GM12864 (cell line): ENCODE data around the gene HDAC10.

ENCODE experiments used
- DNase-seq: peaks from one replicate; pipeline ENCODE4 v3.0.0-alpha.2; 2011; ENCODE audit warnings: low read depth
- H3K4me3 ChIP-seq: 2 replicates; pipeline ENCODE4 v1.5.1; 2011; ENCODE audit warnings: mild to moderate bottlenecking, low read depth, low read length, control low read depth
- TF ChIP-seq, protein P1 (sequence below): IDR thresholded peaks from 2 replicates; pipeline ENCODE4 v1.5.1; 2011; ENCODE audit warnings: low read depth, mild to moderate bottlenecking, moderate library complexity, low read length, control low read depth, inconsistent platforms; ENCODE audit errors: missing control alignments

The HDAC10 gene

DNA sequence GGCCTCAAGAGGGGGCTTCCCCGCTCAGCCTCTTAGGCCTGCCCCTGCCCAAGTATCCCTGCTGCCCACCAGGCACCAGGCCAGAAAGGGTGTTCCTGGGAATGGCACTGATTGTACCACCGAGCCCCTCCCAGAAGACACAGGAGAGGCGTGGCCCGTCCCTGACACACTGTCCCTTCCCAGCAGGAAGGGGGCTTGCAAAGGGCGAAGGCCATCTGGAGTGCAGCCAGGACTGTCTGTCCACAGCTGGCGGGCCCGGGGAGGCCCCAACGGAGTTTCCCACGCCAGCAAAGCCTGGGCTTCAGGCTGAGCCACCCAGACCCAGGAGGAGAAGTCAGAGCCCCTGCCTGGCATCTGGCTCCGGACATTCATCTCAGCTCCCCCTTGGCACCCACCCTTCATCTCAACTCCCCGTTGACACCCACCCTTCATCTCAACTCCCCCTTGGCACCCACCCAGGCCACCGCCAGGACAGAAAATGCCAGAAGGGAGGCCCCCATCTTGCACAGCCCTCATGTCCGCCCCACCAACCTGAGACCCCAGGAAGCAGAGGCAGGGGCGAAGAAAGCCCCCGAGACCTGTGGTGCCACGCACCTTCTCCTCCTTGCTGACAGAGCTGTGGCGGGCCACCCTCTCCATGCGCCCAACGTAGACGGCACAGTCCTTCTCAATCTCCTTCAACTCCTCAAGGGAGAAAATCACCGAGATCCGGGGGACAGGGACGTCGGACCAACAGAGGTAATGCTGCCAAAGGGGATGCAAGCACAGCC lies 25.7 kb downstream of the HDAC10 start:
- H3K4me3 ChIP-seq: no peak overlapping the region
- DNase-seq: no peak
- TF ChIP-seq, protein P1, sequence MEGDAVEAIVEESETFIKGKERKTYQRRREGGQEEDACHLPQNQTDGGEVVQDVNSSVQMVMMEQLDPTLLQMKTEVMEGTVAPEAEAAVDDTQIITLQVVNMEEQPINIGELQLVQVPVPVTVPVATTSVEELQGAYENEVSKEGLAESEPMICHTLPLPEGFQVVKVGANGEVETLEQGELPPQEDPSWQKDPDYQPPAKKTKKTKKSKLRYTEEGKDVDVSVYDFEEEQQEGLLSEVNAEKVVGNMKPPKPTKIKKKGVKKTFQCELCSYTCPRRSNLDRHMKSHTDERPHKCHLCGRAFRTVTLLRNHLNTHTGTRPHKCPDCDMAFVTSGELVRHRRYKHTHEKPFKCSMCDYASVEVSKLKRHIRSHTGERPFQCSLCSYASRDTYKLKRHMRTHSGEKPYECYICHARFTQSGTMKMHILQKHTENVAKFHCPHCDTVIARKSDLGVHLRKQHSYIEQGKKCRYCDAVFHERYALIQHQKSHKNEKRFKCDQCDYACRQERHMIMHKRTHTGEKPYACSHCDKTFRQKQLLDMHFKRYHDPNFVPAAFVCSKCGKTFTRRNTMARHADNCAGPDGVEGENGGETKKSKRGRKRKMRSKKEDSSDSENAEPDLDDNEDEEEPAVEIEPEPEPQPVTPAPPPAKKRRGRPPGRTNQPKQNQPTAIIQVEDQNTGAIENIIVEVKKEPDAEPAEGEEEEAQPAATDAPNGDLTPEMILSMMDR: no peak

DNA sequence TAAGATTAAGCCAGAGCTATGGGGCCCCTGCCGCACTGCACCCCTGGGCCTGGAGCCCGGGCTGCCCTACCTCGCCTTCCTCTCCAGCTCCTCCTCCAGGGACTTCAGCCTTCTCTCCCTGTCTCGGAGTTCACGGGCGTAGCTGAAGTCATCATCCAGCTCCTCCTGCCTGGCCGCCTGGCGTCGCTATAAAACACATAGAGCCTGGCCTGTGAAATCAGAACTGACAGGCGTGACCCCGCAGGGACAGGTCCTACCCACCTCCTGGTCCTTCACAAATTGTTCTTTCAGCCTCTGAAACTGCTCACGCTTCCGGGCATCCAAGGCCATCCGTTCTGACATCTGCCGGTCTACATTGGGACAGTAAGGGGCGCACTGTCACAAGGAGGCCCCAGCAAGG lies 27.0 kb downstream of the HDAC10 start:
- TF ChIP-seq, protein P1: no peak
- H3K4me3 ChIP-seq: no peak overlapping the region
- DNase-seq: no peak

DNA sequence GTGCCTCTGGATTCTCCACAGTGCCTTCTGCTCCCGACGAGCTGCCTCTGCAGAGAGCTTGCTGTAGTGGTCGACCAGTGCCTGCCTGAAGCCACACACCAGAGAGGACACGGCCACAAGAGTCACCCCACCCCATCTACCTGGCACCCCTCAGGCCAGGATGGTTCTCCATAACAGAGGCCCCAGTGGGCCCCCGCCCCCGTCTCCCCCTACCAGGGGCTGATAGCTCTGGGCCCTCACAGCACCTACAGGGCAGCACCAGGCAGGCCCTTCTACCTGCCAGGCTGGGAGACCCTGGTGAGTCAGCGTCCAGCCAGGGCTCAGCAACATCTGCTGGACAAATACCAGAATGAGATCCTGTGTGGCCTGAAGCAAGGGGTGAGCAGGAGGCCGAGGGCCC lies 28.6 kb downstream of the HDAC10 start:
- TF ChIP-seq, protein P1: no peak
- no peak overlapping the region for H3K4me3 ChIP-seq
- no peak for DNase-seq

DNA sequence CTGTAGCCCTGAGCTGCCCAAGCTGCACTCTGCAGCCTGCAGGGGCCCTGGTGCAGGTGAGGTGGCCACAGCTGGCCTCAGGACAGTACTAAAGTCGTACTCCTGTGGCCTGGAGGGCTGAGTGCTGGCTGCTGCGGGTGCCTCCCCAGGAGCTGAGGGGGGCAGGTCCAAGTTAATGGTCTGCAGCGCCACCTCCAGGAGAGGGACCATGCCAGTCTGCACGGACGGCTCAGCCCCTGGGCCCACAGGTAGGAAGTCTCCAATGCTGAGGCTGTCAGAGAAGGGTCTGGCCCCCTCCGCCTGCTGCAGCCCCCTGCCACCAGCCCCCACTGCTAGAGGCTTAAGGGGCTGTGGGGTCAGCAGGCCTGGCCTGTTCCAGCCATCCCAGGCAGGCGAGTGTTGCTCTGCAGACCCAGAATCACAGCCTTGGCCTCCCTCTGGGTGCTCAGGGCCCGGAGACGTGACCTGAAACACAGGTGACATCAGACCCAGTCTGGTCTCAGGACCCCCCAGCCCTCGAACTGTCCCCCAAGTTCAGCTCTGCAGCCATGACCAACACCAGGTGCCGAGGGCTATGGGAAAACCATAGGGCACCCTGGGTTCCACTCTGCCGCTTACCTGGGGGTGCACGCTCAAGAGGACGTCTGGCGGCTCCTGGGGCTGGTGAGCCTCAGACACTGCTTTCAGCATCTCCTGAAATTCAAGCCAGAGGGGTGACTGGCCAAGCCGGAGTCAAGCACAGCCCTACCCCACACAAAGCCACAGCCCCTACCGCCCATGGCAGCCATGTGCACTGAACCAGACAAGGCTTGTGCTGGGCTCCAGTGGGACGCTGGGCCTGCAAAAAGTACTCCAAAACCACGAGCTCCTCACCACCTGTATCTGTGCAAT lies 29.4 kb downstream of the HDAC10 start:
- no peak for DNase-seq
- no peak overlapping the region for H3K4me3 ChIP-seq
- TF ChIP-seq, protein P1: no peak

DNA sequence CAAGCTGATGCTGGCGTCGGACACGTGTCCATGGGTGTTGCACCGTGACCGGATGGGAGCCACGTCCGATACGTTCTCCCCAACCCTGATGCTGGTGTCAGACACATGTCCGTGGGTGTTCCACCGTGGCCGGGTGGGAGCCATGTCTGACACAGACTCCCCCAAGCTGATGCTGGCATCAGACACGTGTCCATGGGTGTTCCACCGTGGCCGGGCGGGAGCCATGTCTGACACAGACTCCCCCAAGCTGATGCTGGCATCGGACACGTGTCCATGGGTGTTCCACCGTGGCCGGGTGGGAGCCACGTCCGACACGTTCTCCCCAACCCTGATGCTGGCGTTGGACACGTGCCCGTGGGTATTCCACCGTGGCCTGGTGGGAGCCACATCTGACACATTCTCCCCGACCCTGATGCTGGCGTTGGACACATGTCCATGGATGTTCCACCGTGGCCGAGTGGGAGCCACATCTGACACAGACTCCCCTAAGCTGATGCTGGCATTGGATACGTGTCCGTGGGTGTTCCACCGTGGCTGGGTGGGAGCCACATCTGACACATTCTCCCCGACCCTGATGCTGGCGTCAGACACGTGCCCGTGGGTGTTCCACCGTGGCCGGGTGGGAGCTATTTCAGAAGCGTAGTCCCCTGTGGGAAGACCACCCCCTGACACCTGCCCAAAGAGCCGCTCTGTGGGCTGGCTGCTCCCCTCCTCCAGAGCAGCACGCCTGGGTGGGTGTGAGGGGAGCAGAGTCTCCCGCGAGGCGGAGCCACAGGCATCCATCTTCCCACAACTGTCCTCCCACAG lies 30.3 kb downstream of the HDAC10 start:
- TF ChIP-seq, protein P1: no peak

DNA sequence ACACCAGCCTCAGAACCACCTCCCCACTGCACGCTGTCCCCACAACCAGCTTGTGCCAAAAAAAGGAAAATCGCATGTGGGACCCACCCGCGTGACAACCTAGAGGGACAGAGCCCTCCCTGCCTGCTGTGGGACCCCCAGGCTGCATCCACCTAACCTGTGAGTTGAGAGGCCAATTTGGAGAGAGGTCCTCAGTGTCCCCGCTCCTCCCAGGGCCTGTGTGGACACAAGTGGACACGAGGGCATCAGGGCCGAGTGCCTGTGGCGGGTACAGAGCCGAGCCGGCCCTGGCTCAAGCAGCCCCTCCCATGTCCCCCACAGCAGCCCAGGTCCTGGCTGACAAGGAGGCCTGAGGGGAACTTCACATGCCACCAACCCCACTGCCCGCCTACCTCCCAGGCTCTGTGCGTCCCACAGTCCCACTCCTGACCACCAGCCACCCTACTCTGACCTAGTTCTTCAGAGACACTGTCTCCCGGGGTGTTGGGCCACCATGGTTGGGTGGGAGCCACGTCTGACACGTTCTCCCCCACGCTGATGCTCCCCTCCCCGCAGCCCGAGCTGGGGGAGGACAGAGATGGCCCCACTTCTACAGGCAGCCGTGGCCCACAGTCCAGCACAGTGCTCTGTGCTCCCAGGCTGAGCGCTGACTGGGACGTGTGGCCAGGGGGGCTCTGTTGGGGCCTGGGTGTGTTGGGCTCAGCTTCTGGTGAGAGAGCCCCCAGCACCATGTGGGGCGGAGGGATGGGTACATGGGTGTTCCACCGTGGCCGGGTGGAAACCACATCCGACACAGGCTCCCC lies 31.1 kb downstream of the HDAC10 start:
- TF ChIP-seq, protein P1: no peak
- DNase-seq: no peak
- H3K4me3 ChIP-seq: no peak overlapping the region

More for the DNA sequence above, 30.3 kb downstream of the HDAC10 start:
- DNase-seq: no peak
- H3K4me3 ChIP-seq: no peak overlapping the region
